Caki2 (cell line): Measurements from ENCODE around the gene ROCK1. TPM values are rescaled to one million over a fixed set of nuclear protein-coding genes. Genes with fewer than 3 reads are reported as not detected.
"Not testable (repeated sequence)": the region's sequence is repeated elsewhere in the genome, so short reads cannot be mapped to it uniquely, and the experiment has no call there.

Experiments
- DNase-seq: peaks from one replicate; pipeline ENCODE4 v3.0.0-alpha.2; 2015; ENCODE audit warnings: low read depth
- in situ Hi-C: cut with HindIII; loops from 2 replicates; pipeline ENCODE4 v1.10.0; 2016; ENCODE audit warnings: low sequenced_read_pairs, low pct_unique_long_range_greater_than_20kb, mixed read lengths
- total RNA-seq: library from RNA; depleted of rRNA; stranded (reverse); fragments of >200 nt; shearing (Covaris generic); gene quantifications from 2 replicates; pipeline ENCODE4 v1.2.3, GENCODE V29; 2014; ENCODE audit warnings: low replicate concordance; rRNA removed

ROCK1 gene
- total RNA-seq, 1 experiment from 2014 or later = 3.7 TPM

DNA sequence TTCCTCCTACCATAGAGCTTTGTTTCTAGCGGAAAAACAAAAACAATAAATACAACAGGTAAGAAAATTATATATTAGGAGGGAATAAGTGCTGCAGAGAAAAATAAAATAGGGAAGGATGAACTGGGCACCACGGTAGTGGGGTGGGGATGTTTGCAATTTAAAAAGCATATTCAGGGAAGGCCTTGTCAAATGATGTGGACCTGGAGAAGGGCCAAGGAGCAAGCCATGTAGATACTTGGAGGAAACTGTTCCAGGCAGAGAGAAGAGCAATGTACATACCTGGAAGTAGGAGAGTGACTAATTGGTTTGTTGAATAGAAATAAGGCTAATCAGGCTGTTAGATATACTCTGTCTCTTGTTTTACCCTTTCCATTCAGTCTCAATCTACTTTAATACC is 136.5 kb downstream of the ROCK1 start:
- no peak for DNase-seq
- in situ Hi-C loops = no loop called here

GRCh38 chr18:20971886-20972267 is 139.7 kb downstream of the ROCK1 start:
- in situ Hi-C loops = no loop called here
- no peak for DNase-seq

DNA sequence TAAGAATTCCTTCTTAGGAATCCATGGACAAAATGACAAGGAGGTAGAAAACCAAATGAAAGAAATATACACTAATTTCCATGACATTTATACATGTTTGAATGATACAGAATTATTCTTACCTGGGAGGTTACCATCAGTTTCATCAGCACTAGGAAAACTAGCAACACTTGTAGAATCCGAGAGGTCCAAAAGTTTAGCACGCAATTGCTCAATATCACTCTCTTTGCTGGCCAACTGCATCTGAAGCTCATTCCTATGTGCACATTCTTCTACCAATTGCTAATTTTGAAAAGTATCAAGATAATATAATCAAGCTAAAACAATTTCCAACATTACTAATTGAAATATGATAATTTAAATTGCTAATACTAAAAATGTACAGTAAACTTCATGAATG is 144.8 kb downstream of the ROCK1 start:
- in situ Hi-C loops = no loop called here
- no peak for DNase-seq

DNA sequence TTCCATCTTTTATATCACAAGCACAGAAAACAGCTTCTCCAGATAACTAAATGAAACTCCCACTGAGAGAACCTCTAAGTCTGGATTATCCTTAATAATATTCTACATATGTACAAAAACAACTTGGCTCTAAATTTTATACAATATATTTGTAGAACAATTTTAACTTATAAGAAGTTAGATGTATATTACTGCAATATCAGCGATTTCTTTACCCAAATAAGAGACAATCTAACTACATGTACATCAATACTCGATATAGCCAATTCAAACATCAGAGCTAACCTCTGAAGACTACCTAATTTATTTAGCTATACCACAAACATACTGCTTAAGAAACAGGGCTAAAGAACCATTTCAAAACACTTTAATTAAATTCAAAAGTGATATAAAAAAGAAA is 148.6 kb downstream of the ROCK1 start:
- no peak for DNase-seq
- in situ Hi-C loops = no loop called here

- in situ Hi-C loops = no loop called here
- DNase-seq = no peak
Observed at GRCh38 chr18:20960735-20961134, 150.9 kb downstream of the ROCK1 start.

GRCh38 chr18:20950827-20951226 is 160.8 kb downstream of the ROCK1 start:
- in situ Hi-C loops, DNase-seq: not testable (repeated sequence)

Other genes with a start within 250 kb of the ROCK1 start
- 0.72 and 2.0 TPM in 2 replicates for gene GREB1L, start 130.4 kb upstream of the ROCK1 start, total RNA-seq